Panc1 (cell line): ENCODE data around the gene WRNIP1.
"Not testable (repeated sequence)": the region's sequence is repeated elsewhere in the genome, so short reads cannot be mapped to it uniquely, and the experiment has no call there.

Experiments used
- CTCF ChIP-seq: fragments of 450-650 bp; IDR thresholded peaks from 2 replicates; pipeline ENCODE4 v1.5.1; 2017; ENCODE audit warnings: mild to moderate bottlenecking
- POLR2AphosphoS5 ChIP-seq: IDR thresholded peaks from 2 replicates; pipeline ENCODE4 v1.6.1; 2012; ENCODE audit warnings: mild to moderate bottlenecking, low read depth, low read length, moderate library complexity
- REST ChIP-seq, 2 experiments: IDR thresholded peaks; 2 replicates each; pipeline ENCODE4 v1.6.1; 2011 to 2012; ENCODE audit warnings: low read depth in 2 of 2, control low read depth in 1 of 2, low read length in 1 of 2, mild to moderate bottlenecking in 1 of 2, moderate library complexity in 1 of 2; ENCODE audit not compliant: insufficient read depth in 1 of 2
- SIN3A ChIP-seq: IDR thresholded peaks from 2 replicates; pipeline ENCODE4 v1.6.1; 2012; ENCODE audit warnings: low read depth, mild to moderate bottlenecking, low read length, moderate library complexity, borderline replicate concordance; ENCODE audit not compliant: insufficient read depth

- TF ChIP-seq CTCF; REST (IDR thresholded peaks at IDR 0.05; ENCODE audit: insufficient read depth in 1 of 2, low read depth in 2 of 2, low read length in 1 of 2); SIN3A; POLR2AphosphoS5: not testable (repeated sequence)
These were observed 36.5 kb downstream of the WRNIP1 start for GRCh38 chr6:2801687-2802086.
